Islet of Langerhans (tissue), 1 donor: Measurements from ENCODE around the gene WNT9A.
"Not testable (repeated sequence)": the region's sequence is repeated elsewhere in the genome, so short reads cannot be mapped to it uniquely, and the experiment has no call there.

Experiments used
- FAIRE-seq: peaks from one replicate; lab custom pipeline; 2011; peaks lifted over from hg19 to GRCh38; lab: Jason Lieb, UNC

WNT9A gene

DNA sequence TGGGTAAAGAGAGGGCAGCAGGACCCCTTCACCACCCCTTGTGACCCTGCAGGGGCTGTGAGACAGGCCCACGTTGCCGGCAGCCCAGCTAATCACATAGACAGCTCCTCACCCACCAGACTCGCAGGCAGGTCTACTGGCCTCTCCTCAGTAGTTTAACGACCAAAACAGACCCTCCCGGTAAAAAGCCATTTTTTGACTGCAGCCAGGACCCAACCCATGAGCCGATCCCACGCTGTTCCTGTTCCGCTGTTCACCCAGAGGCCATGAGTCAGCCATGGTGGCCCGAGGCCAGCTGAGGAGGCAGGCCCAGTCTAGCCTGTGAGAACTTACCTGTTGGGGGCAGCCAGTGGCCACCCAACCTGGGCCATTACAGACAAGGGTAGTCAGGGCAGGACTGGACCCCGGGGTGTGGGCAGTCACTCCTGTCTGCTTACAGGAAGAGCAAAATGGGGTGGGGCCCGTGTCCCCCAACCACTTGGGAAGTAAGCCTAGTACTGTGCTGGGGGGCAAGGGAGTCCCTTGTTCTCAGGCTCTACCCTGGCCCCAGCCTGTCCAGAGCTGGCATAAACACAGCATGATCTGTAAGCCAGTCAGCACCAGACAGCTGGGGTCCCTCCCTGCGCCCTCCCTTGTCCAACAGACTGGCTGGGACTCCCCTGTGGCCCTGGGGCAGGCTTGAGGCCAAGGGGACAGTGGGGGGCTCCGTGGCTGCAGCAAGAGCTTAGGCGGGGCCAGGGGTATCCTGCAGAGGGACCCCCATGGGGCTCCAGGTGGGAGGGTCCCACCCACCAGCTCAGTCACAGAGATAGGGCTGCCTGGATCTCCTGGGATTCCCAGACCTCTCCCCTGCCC is 61.9 kb downstream of the WNT9A start:
- no peak for FAIRE-seq

DNA sequence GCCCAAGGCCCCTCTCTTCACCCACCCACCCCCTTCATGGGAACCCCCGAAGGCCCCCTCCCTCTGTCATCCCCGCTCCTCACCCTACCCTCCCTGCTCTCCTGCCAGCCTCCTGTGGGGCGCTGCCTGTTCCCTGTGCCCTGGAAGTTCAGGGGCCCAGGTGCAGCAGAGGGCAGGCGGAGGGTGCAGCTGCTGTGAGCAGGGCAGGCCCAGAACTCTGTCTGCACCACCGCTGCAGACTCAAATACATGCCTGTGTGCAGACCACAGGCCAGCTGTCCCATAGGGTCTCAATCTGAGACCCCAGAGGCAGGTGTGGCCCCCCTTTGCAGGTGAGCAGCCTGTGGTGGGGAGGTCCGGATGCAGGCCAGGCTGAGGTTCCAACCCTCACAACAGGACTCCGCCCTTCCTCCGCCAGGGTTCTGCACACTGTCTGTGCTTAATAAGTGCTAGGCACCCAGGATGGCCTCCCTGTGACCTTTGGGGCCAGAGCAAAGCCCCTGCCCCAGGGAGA is 62.5 kb downstream of the WNT9A start:
- no peak for FAIRE-seq

DNA sequence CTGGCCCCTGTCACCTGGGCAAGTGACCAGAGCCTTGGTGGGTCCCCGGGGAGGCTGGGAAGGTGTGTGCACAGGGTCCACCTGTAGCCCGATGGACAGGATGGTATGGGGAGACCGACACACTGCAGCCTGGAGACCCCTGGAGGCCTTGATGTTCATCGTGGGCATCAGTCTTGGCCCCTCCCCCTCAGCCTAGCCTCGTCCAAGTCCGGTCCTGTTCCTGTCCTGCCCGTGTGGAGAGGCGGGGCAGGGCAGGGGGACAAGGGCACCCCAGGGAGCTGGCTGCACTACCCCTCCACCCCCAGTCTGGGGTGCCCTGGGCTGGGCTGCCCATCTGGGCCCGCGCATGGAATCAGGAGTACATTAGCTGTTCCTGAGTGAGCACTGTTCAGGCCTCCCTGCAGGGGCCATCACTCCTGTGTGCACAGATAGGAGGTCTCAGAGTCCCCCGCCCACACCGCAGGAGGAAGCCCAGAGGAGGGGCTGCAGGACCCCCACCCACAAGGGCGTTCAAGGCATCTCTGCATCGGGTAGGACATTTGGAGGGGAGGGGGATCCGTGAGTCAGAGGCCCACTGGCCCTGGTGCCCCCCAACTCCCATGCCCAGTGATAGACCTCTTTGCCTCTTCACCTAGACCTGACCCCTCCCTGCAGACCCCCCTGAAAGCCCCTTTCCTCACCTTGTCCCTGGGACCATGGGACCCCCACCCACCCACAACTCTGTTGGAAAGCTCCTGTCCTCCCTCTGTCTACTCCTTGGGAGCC is 63.2 kb downstream of the WNT9A start:
- no peak for FAIRE-seq

- FAIRE-seq, result no peak
Observed at GRCh38 chr1:227883641-227884301, 64.0 kb downstream of the WNT9A start.

DNA sequence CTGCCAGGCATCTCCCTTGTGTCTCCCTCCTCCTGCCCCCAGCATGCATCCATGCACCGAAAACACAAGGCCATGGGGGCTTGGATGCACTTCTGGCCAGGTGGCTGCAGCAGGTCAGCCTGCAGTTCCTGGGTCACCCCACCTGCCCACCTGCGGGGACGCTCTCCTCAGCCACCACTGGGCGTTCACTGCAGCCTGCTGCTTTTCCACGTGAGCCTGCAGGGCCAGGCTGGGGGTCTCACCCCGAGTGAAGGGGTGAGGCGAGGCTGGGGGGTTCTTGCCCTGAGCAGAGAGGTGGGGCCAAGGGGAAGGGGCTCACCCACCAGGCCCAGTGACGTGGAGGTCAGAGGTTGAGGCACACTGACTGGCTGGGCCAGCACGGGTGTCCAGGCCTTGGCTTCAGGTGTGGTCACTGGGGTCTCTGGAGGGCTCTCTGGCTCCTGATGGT is 64.6 kb downstream of the WNT9A start:
- FAIRE-seq, result no peak

DNA sequence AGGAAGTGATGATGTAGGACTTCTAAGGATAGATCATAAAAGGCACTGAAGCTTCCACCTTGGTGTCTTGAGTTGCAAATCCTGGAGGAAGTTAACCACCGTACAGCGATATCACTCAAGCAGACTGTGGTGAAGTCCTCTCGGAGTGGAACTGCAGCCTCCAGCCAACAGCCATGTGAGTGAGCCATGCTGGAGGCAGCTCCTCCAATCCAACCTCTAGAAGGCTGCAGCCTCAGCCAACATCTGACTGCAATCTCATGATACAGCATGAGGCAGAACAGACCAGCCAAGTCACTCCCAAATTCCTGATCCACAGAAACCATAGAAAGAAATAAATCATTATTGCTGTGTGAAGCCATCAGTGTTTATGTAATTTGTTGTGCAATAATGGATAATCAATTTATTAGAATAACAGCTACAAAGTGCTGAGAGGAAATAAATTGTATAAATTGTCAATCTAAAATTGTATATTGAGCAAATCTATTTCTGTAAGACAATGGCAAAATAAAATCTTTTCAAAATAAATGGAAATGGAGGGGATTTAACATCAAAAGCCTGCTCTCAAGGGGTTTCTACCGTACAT is 67.3 kb downstream of the WNT9A start:
- FAIRE-seq, result no peak

GRCh38 chr1:227877810-227878209 is 69.9 kb downstream of the WNT9A start:
- not testable (repeated sequence) for FAIRE-seq

- not testable (repeated sequence) for FAIRE-seq
Observed at GRCh38 chr1:227871892-227872291, 75.8 kb downstream of the WNT9A start.

- no peak for FAIRE-seq
Observed at GRCh38 chr1:227870366-227870765, 77.4 kb downstream of the WNT9A start.

- no peak for FAIRE-seq
Observed at GRCh38 chr1:227869851-227870305, 77.9 kb downstream of the WNT9A start.

GRCh38 chr1:227869279-227869842 is 78.4 kb downstream of the WNT9A start:
- no peak for FAIRE-seq
